GM18907 (cell line): ENCODE results near the gene MRPL38.

Experiments used
- ATAC-seq: cut with Tn5 transposase; IDR thresholded peaks from one replicate; pipeline ENCODE4 v1.9.1; 2021; ENCODE audit warnings: mild to moderate bottlenecking, moderate library complexity; ENCODE audit not compliant: unreplicated experiment

MRPL38 gene

DNA sequence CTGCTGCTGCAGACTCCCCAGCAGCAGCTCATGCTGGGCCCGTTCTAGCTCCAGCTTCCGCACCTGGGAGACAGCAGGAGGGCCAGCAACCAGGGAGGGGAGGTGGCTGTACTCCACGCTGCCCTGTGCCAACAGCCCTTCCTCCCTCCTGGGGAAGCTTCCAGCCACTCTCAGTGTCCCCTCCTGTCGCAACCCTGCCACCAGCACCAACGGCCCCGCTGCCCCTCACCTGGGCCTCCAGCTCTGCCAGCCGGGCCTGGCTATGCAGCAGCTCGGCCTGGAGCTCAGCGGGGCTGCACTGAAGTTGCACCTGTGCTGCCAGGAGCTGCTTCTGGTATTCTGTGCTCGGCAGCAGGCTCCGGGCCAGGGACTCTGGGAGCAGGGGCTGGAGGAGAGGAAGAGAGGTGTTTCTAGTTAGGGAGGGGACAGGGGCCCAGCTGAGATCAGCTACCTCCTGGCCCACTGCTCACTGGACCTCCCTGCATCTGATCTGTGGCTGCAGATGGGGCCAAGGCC, 15.4 kb upstream of the MRPL38 start:
- ATAC-seq: no peak

DNA sequence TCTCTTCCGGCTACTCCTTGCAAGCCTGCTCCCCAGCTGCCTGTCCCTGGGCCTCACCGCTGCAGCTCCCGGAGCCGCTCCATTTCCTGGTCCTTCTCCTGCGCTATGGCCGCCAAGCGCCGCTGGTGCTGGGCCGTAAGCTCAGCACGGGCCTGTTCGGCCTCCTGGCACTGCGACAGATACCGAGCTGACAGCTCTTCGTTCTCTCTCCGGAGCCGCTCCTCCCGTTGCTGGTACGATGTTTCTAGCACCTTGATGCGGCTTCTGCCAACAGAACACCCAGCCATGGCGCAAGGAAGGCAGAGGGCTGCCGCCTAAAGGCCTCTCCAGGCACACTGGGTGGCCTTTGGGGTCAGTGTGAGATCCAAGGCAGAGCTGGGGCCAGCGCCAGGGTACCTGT, 14.9 kb upstream of the MRPL38 start:
- ATAC-seq: no peak

GRCh38 chr17:75917917-75918445, 13.3 kb upstream of the MRPL38 start:
- ATAC-seq: no peak

GRCh38 chr17:75917141-75917916, 12.6 kb upstream of the MRPL38 start:
- no peak for ATAC-seq

GRCh38 chr17:75915268-75915667, 10.6 kb upstream of the MRPL38 start:
- no peak for ATAC-seq

DNA sequence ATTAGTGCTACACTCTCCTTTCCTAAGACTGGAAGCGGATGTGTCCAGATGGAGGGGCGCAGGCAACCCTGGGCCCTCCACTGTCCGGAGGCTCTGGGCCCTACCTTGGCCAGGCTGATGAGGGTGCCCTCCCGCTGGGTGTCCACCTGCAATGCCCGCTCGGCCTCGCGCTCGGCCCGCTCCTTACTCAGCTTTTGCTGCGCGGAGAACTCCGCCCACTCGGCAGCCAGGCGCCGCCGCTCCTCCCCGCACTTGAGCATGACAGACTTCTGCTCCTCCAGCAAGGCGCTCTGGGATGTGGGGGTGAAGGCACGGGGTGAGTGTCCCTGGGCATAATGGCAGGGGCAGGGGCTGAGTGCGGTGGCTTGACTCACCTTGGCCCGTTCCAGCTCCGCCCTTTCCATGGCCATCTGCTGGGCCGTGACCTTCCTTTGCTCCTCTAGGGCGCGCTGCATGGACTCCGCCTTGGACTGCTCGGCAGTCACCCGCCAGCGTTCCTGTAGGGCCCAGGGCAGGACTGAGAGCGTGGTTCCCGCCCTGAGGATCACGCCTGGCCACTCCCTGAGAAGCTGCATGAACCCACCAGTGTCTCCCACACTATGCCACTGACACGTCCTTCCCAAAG, 10.1 kb upstream of the MRPL38 start:
- ATAC-seq: no peak

DNA sequence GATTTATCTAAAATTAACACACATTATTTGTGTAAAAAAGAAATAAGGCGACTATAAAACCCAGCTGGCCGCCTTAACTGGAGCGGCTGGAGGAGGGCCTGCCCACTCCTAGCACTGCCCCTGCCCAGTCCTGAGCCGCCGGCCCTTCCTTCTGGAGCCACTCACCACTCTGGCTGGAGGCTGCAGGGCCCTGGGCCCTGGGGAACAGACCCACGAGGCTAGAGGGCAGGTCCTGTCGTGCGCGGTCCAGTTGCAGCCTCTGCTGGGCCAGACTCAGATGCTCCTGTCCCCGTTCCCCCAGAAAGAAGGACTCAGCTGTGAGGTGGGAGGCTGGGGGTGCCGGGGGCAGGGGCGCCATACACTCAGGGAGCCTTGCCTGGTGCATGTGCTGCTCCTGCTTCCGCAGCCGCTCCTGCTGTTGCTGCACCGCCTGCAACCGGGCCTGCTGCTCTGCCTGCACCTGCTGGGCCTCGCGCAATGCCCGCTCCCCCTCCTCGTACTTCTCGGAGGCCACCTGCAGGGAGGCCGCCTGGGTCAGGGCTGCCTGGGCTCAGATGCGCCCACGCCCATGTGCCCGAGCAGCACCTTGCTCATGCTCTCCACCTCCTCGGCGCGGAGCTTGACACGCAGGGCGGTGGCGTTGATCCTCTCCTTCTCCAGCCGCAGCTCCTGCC, 9.0 kb upstream of the MRPL38 start:
- ATAC-seq: no peak

DNA sequence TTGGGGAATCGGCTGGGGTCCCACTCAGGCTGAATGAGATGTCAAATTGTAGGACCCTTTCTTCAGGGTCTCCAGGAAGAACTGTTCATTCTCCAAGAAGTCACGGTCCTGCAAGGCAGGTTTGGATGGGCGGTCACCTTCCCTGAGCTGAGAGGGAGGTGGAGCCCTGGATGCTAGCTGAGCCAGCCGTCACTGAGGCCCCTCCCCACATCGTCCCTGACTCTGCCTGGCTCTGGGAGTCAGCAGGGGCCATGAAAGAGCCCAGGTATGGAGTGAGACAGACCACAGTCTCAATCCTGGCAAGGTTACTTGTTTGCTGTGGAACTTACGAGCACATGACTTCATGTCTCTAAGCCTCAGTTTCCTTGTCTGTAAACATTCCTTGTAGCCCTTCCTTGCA, 6.0 kb upstream of the MRPL38 start:
- no peak for ATAC-seq

GRCh38 chr17:75909812-75910274, 5.2 kb upstream of the MRPL38 start:
- no peak for ATAC-seq

DNA sequence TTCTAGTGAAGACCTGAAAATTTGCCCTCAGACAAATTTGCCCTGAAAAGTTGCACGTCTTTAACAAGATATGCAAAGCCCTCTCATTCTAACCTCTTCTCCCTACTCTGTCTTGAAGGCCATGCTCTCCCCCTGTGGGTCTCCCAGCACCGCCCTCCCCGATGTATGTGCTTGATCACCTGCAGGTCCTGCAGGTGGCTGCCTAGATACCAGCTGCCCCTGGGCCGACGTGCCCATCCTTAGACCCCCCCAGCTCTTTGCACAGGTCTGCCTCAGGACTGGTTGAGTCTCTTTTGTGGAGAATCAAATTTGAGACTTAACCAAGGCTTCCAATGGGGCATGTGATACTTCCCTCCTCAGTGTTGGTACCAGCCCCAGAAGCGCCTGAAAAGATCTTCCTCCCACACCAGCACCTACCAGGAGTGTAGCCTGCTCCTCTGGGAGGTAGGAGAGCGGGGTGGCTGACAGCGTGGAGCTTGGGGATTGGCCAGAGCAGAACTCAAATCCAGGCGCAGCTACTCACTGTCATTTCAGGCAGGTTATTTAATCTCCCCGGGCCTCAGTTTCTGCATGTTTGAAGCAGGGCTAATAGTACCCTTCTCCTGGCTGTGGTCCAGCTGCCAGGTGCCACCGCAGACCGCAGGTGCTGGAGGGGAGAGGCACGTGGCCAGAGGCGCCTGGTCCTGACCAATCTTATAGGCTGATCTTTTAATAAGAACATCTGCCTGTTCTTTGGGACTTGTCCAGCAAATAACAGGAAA, 4.5 kb upstream of the MRPL38 start:
- no peak for ATAC-seq

GRCh38 chr17:75908201-75908600, 3.5 kb upstream of the MRPL38 start:
- ATAC-seq: no peak

- ATAC-seq: no peak
Measured at GRCh38 chr17:75906143-75906884, 1.6 kb upstream of the MRPL38 start.

DNA sequence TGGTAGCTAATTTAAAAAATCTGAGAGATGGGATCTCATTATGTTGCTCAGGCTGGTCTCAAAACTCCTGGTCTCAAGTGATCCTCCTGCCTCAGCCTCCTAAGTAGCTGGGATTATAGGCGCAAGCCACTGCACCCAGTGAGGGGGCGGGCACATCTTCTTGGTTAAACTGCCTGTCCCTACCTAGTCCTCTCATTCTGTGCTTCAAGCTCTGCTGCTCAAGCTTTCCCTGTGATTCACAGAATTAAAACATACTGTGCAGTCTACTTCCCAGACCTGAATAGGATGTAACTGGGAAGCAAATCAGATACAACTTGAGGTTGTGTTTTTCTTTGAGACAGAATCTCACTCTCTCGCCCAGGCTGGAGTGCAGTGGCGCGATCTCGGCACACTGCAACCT, 2.3 kb downstream of the MRPL38 start:
- no peak for ATAC-seq

DNA sequence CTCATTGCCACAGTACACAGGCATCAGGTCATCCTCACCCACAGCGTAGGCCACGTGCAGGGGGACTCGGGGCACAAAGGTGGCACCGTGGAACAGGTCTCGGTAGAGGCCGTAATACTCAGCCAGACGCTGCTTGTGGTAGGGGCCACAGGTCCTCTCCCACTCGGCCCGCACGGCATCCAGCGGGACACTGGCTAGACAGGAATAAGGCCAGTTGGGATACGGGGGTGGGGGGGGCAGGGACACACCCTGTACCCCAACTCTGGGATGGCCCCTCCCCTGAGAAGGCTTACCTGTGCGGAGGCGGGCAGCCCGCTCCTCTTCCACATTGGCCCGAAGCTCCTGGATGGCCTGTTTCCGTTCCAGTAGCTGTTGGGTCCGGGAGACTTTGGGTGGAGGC, 3.0 kb downstream of the MRPL38 start:
- no peak for ATAC-seq

DNA sequence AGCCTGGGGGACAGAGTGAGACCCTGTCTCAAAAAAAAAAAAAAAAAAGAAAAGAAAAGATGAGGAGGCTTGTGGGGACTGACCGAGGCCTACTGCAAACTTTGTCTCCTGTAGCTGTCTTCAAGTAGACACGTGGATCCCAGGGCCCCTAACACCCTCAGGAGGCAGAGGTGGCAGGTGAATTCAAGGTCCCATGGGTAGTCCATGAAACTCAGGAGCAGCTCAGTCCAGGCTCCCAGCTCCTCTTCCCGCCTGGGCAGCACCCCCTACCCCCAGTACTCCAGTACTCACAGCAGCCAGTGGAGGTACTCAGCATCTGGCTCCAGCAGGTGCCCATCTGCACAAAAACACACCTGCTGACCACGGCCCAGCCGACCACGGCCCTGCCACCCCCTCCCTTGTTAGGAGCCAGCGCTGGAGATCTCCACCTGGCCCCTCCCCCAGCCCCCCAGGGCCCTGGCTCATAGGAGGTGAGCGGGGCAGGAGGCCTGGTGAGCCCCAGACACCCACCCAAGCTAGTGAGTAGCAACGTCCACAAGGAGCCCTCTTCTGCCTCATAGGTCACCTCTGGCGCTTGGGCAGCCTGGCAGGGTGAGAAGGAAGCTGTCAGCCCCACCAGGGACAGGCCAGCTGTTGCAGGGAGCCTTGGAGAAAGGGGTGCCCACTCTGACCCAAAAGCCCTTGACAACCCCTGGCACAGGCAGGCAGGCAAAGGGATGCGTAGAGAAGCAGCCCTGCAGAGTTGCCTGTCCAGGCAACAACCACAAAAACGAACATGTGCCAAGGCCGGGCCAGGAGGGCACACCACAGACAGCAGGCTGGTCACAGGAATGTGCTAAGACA, 3.8 kb downstream of the MRPL38 start:
- ATAC-seq: no peak

DNA sequence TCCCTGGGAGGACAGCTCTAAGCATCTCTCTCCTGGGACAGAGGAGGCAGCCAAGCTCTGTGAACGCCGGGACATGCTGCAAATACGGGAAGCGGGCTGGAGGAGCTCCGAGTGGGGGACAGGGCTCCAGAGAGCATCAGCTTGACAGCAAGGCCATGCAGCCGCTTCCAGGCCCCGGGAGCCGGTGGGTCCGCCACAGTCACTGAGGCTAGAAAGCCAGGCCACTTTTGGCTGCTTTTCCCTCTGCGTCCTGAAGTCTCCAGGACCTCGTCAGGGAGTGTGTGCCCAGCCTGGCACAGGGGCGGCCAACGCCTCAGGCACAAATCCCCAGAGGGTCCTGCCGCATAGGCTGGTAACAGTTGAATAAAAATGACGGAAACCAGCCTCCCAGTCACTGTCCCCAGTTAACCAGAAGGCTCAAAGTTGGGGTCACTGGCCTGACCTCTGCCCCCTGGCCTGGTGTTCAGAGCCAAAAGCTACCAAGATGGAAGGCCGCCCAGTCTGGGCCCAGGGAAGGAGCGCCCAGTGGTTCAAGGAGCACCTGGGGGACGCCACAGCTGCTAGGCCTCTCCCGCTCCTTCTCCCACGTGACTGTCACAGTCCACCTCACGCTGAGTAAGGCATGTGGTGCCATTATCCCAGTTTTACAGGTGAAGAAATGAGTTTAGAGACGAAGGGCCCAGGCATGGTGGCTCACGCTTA, 4.8 kb downstream of the MRPL38 start:
- no peak for ATAC-seq

DNA sequence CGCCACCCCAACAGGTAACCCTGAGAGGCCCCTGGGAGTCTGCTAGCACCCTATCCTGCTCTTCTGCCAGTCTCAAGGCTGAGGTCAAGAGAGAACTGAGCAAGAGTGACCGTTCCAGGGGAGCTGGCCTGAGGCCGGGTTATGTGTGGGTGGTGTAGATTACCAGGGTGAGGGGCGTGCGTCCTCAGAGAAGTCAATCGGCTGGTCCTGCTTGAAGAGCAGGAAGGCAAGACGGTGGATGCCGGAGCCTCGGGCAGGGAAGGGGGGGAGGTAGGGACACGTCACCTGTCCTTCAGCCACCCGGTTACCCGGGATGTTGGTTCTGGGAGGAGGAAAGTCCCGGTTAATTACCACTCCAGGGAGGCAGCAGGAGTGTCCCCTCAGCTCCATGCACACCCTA, 5.3 kb downstream of the MRPL38 start:
- no peak for ATAC-seq

- no peak for ATAC-seq
Measured at GRCh38 chr17:75898791-75899190, 5.9 kb downstream of the MRPL38 start.

GRCh38 chr17:75898065-75898464, 6.6 kb downstream of the MRPL38 start:
- ATAC-seq: no peak
